A549 treated with GW870086 at 1 μM for 4 hours (cell line): ENCODE results near the gene PRKAB2. TPM values are rescaled to one million over a fixed set of nuclear protein-coding genes. Genes with fewer than 3 reads are reported as not detected.

Experiments used
- total RNA-seq: library from RNA; stranded (reverse); fragments of 200-300 nt; extraction: Qiagen RNA extraction; gene quantifications from 5 replicates; pipeline ENCODE4 v1.2.3, GENCODE V29; 2022; ENCODE audit warnings: low read depth

Gene PRKAB2, protein sequence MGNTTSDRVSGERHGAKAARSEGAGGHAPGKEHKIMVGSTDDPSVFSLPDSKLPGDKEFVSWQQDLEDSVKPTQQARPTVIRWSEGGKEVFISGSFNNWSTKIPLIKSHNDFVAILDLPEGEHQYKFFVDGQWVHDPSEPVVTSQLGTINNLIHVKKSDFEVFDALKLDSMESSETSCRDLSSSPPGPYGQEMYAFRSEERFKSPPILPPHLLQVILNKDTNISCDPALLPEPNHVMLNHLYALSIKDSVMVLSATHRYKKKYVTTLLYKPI
- total RNA-seq = 9.3 to 11.9 TPM (median 10.8 TPM) in 5 replicates

DNA sequence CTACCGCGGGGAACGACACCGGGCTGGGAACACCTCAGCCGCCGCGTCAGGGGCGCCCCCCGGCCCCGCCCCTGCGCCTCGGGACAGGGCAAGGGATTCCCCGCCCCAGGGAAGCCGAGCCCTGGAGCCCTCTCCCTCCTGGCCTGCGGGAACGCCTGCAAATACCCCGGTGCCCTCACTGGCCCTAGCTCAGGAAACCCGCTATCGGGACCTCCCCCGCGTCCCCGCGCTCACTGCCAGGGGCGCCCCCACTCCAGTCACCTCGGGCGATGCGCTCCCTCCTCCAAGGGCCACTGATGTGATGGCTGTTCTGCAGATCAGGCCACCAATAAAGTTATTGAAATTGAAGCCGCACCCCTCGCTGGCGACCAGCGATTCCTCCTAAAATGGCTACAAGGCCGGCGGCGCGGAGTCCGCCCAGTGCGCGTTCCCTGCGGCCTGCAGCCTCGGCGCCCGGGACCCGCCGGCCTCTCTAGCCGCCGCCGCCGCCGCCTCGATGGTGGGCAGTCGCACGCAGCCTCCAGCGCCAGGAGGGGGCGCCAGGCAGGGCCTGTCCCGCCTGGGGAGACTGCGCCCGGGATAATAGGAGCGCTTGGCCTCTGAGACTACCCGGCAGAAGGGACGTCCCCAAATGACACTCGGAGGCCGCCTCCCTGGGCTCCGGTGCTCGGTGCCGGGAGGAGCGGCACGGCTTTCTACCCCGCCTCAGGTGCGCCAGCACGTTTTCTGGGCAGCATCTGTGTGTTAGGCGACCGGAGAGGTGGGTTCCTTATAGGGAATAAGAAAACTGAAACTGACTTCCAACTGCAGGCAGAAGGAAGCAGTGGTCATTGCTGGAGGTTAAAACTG lies at the start of gene PRKAB2:
Gene PRKAB2, minus strand, starts transcription at position 303 of the 849 bp plus-strand sequence. CDS start 326 bp downstream, outside the sequence.

Other genes with a start within 250 kb of the PRKAB2 start
- gene NBPF12, start 234.1 kb downstream of the PRKAB2 start, total RNA-seq = 5.0 to 6.7 TPM (median 5.7 TPM) in 5 replicates
- 0.22 to 0.42 TPM (median 0.29 TPM) in 5 replicates for gene FMO5, start 52.9 kb upstream of the PRKAB2 start, total RNA-seq
- gene CHD1L, start 70.2 kb upstream of the PRKAB2 start, total RNA-seq = 30.5 to 34.5 TPM (median 33.1 TPM) in 5 replicates